Smooth muscle cell (in vitro differentiated cells): ENCODE results near the gene UGGT1. TPM values are rescaled to one million over a fixed set of nuclear protein-coding genes. Genes with fewer than 3 reads are reported as not detected.
A peak's percentile ranks its signal among the peaks of the same experiment; 100 is the strongest.

Experiments used
- DNase-seq: peaks from one replicate; lab custom pipeline; 2025; ENCODE audit not compliant: unreplicated experiment; lab: John Stamatoyannopoulos, UW
- H2AFZ ChIP-seq: fragments of 200-600 bp; sonication (generic); 2 replicates; pipeline ENCODE4 v1.6.0; 2016; ENCODE audit warnings: antibody characterized with exemption, low read depth, mild to moderate bottlenecking
- H3F3A ChIP-seq: fragments of 200-600 bp; sonication (generic); 2 replicates; pipeline ENCODE4 v1.6.0; 2017; ENCODE audit warnings: antibody characterized with exemption, low read depth
- H3K27ac ChIP-seq: fragments of 200-600 bp; sonication (generic); 2 replicates; pipeline ENCODE4 v1.5.1; 2016; ENCODE audit warnings: low read depth, mild to moderate bottlenecking
- H3K27me3 ChIP-seq: fragments of 200-600 bp; sonication (generic); 2 replicates; pipeline ENCODE4 v1.6.1; 2016; ENCODE audit warnings: low read depth, mild to moderate bottlenecking
- H3K36me3 ChIP-seq: fragments of 200-600 bp; sonication (generic); 2 replicates; pipeline ENCODE4 v1.5.1; 2016; ENCODE audit warnings: low read depth
- H3K4me1 ChIP-seq: fragments of 200-600 bp; sonication (generic); 2 replicates; pipeline ENCODE4 v1.5.1; 2016; ENCODE audit warnings: low read depth
- H3K4me2 ChIP-seq: fragments of 200-600 bp; sonication (generic); 2 replicates; pipeline ENCODE4 v1.6.0; 2016; ENCODE audit warnings: mild to moderate bottlenecking
- H3K4me3 ChIP-seq: fragments of 200-600 bp; sonication (generic); 2 replicates; pipeline ENCODE4 v1.5.1; 2016; ENCODE audit warnings: mild to moderate bottlenecking
- H3K79me2 ChIP-seq: fragments of 200-600 bp; sonication (generic); 2 replicates; pipeline ENCODE4 v1.6.0; 2016; ENCODE audit warnings: low read depth, mild to moderate bottlenecking
- H3K9ac ChIP-seq: fragments of 200-600 bp; sonication (generic); 2 replicates; pipeline ENCODE4 v1.6.0; 2016; ENCODE audit warnings: low read depth
- H3K9me3 ChIP-seq: fragments of 200-600 bp; sonication (generic); replicated peaks from 2 replicates; pipeline ENCODE4 v1.5.1; 2016; ENCODE audit warnings: low read depth
- H4K20me1 ChIP-seq: fragments of 200-600 bp; sonication (generic); 2 replicates; pipeline ENCODE4 v1.6.0; 2016; ENCODE audit warnings: low read depth
- WGBS: methylation state at CpG from one replicate; pipeline ENCODE4 v1.1.7; 2016; ENCODE audit warnings: low lambda C conversion rate; 5-methylcytosine and 5-hydroxymethylcytosine counted together
- polyA plus RNA-seq: library from polyadenylated mRNA; unstranded; fragments of >200 nt; fragmentation: Nextera tagmentation; extraction: Ambion mirVana; gene quantifications from 2 replicates; pipeline ENCODE4 v1.2.1, GENCODE V29; 2016
- total RNA-seq: library from RNA; depleted of rRNA; stranded (reverse); fragments of >200 nt; gene quantifications from 2 replicates; pipeline ENCODE4 v1.2.3, GENCODE V29; 2014
- TF ChIP-seq, protein P1 (sequence below): fragments of 200-600 bp; sonication (generic); IDR thresholded peaks from 2 replicates; pipeline ENCODE4 v1.5.1; 2017; ENCODE audit warnings: borderline replicate concordance, mild to moderate bottlenecking, antibody characterized with exemption; ENCODE audit not compliant: insufficient read depth, poor library complexity, severe bottlenecking

UGGT1 gene
- total and polyA plus RNA-seq, 2 experiments from 2014 or later = 14.3 to 46.3 TPM

- TF ChIP-seq, protein P1, sequence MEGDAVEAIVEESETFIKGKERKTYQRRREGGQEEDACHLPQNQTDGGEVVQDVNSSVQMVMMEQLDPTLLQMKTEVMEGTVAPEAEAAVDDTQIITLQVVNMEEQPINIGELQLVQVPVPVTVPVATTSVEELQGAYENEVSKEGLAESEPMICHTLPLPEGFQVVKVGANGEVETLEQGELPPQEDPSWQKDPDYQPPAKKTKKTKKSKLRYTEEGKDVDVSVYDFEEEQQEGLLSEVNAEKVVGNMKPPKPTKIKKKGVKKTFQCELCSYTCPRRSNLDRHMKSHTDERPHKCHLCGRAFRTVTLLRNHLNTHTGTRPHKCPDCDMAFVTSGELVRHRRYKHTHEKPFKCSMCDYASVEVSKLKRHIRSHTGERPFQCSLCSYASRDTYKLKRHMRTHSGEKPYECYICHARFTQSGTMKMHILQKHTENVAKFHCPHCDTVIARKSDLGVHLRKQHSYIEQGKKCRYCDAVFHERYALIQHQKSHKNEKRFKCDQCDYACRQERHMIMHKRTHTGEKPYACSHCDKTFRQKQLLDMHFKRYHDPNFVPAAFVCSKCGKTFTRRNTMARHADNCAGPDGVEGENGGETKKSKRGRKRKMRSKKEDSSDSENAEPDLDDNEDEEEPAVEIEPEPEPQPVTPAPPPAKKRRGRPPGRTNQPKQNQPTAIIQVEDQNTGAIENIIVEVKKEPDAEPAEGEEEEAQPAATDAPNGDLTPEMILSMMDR = no peak
- Histone ChIP-seq H3K9ac (no peak overlapping the region), H3K36me3 (peaks cover 5% of the 10 kb centered on the region), H3K4me2 (no peak overlapping the region), H3K27ac (no peak overlapping the region), H3K4me1 (no peaks in the 10 kb centered on the region), H4K20me1 (peaks cover 4% of the 10 kb centered on the region), H3F3A (peaks cover 6% of the 10 kb centered on the region), H3K27me3 (no peaks in the 10 kb centered on the region), H3K9me3 (no peaks in the 10 kb centered on the region), H3K4me3 (no peak overlapping the region), H3K79me2 (no peaks in the 10 kb centered on the region), H2AFZ (no peak overlapping the region)
- DNase-seq = no peak
- 92% methylated on average over 4 of the region's 4 CpGs for WGBS
Measured at GRCh38 chr2:128166746-128167353, 75.8 kb downstream of the UGGT1 start.

GRCh38 chr2:128169094-128169493, 78.1 kb downstream of the UGGT1 start:
- no peaks in the 10 kb centered on the region for H3K4me1 ChIP-seq
- no peaks in the 10 kb centered on the region for H3K79me2 ChIP-seq
- H3K27me3 ChIP-seq = no peaks in the 10 kb centered on the region
- H3K4me3 ChIP-seq = no peak overlapping the region
- H2AFZ ChIP-seq = no peak overlapping the region
- 93% methylated on average over 4 of the region's 4 CpGs for WGBS
- peak overlapping the region; percentile 20 for H3K4me2 ChIP-seq
- peaks cover 16% of the 10 kb centered on the region for H3K36me3 ChIP-seq
- H3K9ac ChIP-seq = no peak overlapping the region
- DNase-seq = no peak
- H3F3A ChIP-seq = peaks cover 6% of the 10 kb centered on the region
- peaks cover 4% of the 10 kb centered on the region for H4K20me1 ChIP-seq
- TF ChIP-seq, protein P1 = no peak
- peak overlapping the region; percentile 73 for H3K27ac ChIP-seq
- no peaks in the 10 kb centered on the region for H3K9me3 ChIP-seq

DNA sequence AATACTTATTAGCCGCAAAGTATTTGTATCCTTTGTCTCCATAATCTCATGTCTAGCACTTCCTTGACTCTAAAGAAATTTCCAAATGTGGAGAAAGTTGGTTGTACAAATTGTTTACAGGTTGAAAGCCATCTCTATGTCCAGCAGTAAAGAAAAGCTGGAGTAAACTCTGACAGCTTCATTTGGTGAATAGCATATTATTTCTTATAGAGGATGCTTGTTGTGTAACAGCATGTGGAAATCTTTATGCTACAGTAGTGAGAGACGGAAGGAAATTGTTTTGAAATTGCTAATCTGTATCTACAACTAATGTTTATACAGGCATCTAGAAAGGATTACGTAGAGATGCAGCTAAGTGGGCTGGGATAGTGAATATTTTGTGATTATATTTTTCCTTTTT, 78.5 kb downstream of the UGGT1 start:
- WGBS = 43% methylated on average over 3 of the region's 3 CpGs

More for the DNA sequence above, 78.5 kb downstream of the UGGT1 start:
- H3K36me3 ChIP-seq = peaks cover 16% of the 10 kb centered on the region
- no peaks in the 10 kb centered on the region for H3K27me3 ChIP-seq
- peak overlapping the region; percentile 73 for H3K27ac ChIP-seq
- TF ChIP-seq, protein P1 = no peak
- no peak overlapping the region for H3K4me3 ChIP-seq
- no peaks in the 10 kb centered on the region for H3K79me2 ChIP-seq
- no peaks in the 10 kb centered on the region for H3K4me1 ChIP-seq
- H3K4me2 ChIP-seq = peak overlapping the region; percentile 20
- DNase-seq = no peak
- no peaks in the 10 kb centered on the region for H3K9me3 ChIP-seq
- no peak overlapping the region for H2AFZ ChIP-seq
- peaks cover 4% of the 10 kb centered on the region for H4K20me1 ChIP-seq
- peaks cover 6% of the 10 kb centered on the region for H3F3A ChIP-seq
- H3K9ac ChIP-seq = no peak overlapping the region
